Measurements from ENCODE around the gene MTR. TPM values are rescaled to one million over a fixed set of nuclear protein-coding genes. Genes with fewer than 3 reads are reported as not detected.

Gene MTR
- total and polyA plus RNA-seq, 9 donors: 14.0 to 30.6 (median 17.9) TPM

GRCh38 chr1:236768601-236769000, 26.5 kb upstream of the MTR start:
- Histone ChIP-seq H3K36me3 (ENCODE audit: control insufficient read depth, insufficient read depth, low read length) (peaks cover 3% of the 10 kb centered on the region), H3K4me3 (ENCODE audit: low read length) (no peak overlapping the region), H3K27me3 (ENCODE audit: control insufficient read depth, insufficient read depth, low read length) (no peaks in the 10 kb centered on the region), H3K4me1 (ENCODE audit: control insufficient read depth, insufficient read depth, low read length) (no peaks in the 10 kb centered on the region), H3K9me3 (replicated peaks; ENCODE audit: control insufficient read depth, low read depth, low read length) (no peaks in the 10 kb centered on the region), H3K27ac (ENCODE audit: low read length) (no peak overlapping the region)
- DNase-seq: no peak

- H3K9me3 ChIP-seq (replicated peaks; ENCODE audit: control insufficient read depth, low read depth, low read length): peaks cover 1% of the 10 kb centered on the region
- H3K36me3 ChIP-seq (ENCODE audit: control insufficient read depth, insufficient read depth, low read length): no peaks in the 10 kb centered on the region
- H3K4me3 ChIP-seq (ENCODE audit: low read length): no peak overlapping the region
- WGBS (ENCODE audit: insufficient coverage): 77% methylated on average over 2 of the region's 3 CpGs
- no peaks in the 10 kb centered on the region for H3K4me1 ChIP-seq (ENCODE audit: control insufficient read depth, insufficient read depth, low read length)
- no peak overlapping the region for H3K27ac ChIP-seq (ENCODE audit: low read length)
- H3K27me3 ChIP-seq (ENCODE audit: control insufficient read depth, insufficient read depth, low read length): no peaks in the 10 kb centered on the region
- no peak for DNase-seq
These were observed 21.2 kb upstream of the MTR start for GRCh38 chr1:236773919-236774318.

- Histone ChIP-seq H3K27ac (ENCODE audit: low read length) (no peak overlapping the region), H3K4me3 (ENCODE audit: low read length) (no peak overlapping the region), H3K36me3 (ENCODE audit: control insufficient read depth, insufficient read depth, low read length) (no peaks in the 10 kb centered on the region), H3K4me1 (ENCODE audit: control insufficient read depth, insufficient read depth, low read length) (no peaks in the 10 kb centered on the region), H3K9me3 (replicated peaks; ENCODE audit: control insufficient read depth, low read depth, low read length) (peaks cover 6% of the 10 kb centered on the region), H3K27me3 (ENCODE audit: control insufficient read depth, insufficient read depth, low read length) (no peaks in the 10 kb centered on the region)
- peak; percentile 28 for DNase-seq
- no CpG with 5 or more reads among the region's 3 CpGs for WGBS (ENCODE audit: insufficient coverage)
These were observed 20.2 kb upstream of the MTR start for GRCh38 chr1:236774926-236775325.

GRCh38 chr1:236779312-236779711, 15.8 kb upstream of the MTR start:
- Histone ChIP-seq H3K4me3 (ENCODE audit: low read length) (no peak overlapping the region), H3K27ac (ENCODE audit: low read length) (no peak overlapping the region), H3K27me3 (ENCODE audit: control insufficient read depth, insufficient read depth, low read length) (no peaks in the 10 kb centered on the region), H3K4me1 (ENCODE audit: control insufficient read depth, insufficient read depth, low read length) (no peaks in the 10 kb centered on the region), H3K9me3 (replicated peaks; ENCODE audit: control insufficient read depth, low read depth, low read length) (peaks cover 6% of the 10 kb centered on the region), H3K36me3 (ENCODE audit: control insufficient read depth, insufficient read depth, low read length) (no peaks in the 10 kb centered on the region)
- WGBS (ENCODE audit: insufficient coverage): no CpG with 5 or more reads among the region's 2 CpGs
- DNase-seq: no peak

GRCh38 chr1:236785477-236785876, 9.6 kb upstream of the MTR start:
- no peaks in the 10 kb centered on the region for H3K36me3 ChIP-seq (ENCODE audit: control insufficient read depth, insufficient read depth, low read length)
- H3K4me1 ChIP-seq (ENCODE audit: control insufficient read depth, insufficient read depth, low read length): no peaks in the 10 kb centered on the region
- no peak overlapping the region for H3K4me3 ChIP-seq (ENCODE audit: low read length)
- H3K27ac ChIP-seq (ENCODE audit: low read length): no peak overlapping the region
- WGBS (ENCODE audit: insufficient coverage): no CpG with 5 or more reads among the region's 2 CpGs
- DNase-seq: no peak
- no peaks in the 10 kb centered on the region for H3K9me3 ChIP-seq (replicated peaks; ENCODE audit: control insufficient read depth, low read depth, low read length)
- H3K27me3 ChIP-seq (ENCODE audit: control insufficient read depth, insufficient read depth, low read length): no peaks in the 10 kb centered on the region

GRCh38 chr1:236786453-236786852, 8.6 kb upstream of the MTR start:
- Histone ChIP-seq H3K36me3 (ENCODE audit: control insufficient read depth, insufficient read depth, low read length) (no peaks in the 10 kb centered on the region), H3K4me3 (ENCODE audit: low read length) (no peak overlapping the region), H3K4me1 (ENCODE audit: control insufficient read depth, insufficient read depth, low read length) (no peaks in the 10 kb centered on the region), H3K27ac (ENCODE audit: low read length) (no peak overlapping the region), H3K9me3 (replicated peaks; ENCODE audit: control insufficient read depth, low read depth, low read length) (no peaks in the 10 kb centered on the region), H3K27me3 (ENCODE audit: control insufficient read depth, insufficient read depth, low read length) (no peaks in the 10 kb centered on the region)
- no peak for DNase-seq
- WGBS (ENCODE audit: insufficient coverage): 93% methylated on average over 14 of the region's 16 CpGs

GRCh38 chr1:236794585-236795034, 482 bp upstream of the MTR start:
- Histone ChIP-seq H3K27me3 (ENCODE audit: control insufficient read depth, insufficient read depth, low read length) (no peaks in the 10 kb centered on the region), H3K27ac (ENCODE audit: low read length) (peak overlapping the region; percentile 79), H3K4me3 (ENCODE audit: low read length) (peak overlapping the region; percentile 91), H3K4me1 (ENCODE audit: control insufficient read depth, insufficient read depth, low read length) (no peaks in the 10 kb centered on the region), H3K36me3 (ENCODE audit: control insufficient read depth, insufficient read depth, low read length) (no peaks in the 10 kb centered on the region), H3K9me3 (replicated peaks; ENCODE audit: control insufficient read depth, low read depth, low read length) (no peaks in the 10 kb centered on the region)
- no peak for DNase-seq
- WGBS (ENCODE audit: insufficient coverage): 3% methylated on average over 4 of the region's 11 CpGs

GRCh38 chr1:236795757-236796667, 920 bp downstream of the MTR start:
- H3K27ac ChIP-seq (ENCODE audit: low read length): peak overlapping the region; percentile 91
- H3K9me3 ChIP-seq (replicated peaks; ENCODE audit: control insufficient read depth, low read depth, low read length): no peaks in the 10 kb centered on the region
- DNase-seq: peak; percentile 69
- H3K4me1 ChIP-seq (ENCODE audit: control insufficient read depth, insufficient read depth, low read length): no peaks in the 10 kb centered on the region
- WGBS (ENCODE audit: insufficient coverage): 2% methylated on average over 15 of the region's 41 CpGs
- no peaks in the 10 kb centered on the region for H3K36me3 ChIP-seq (ENCODE audit: control insufficient read depth, insufficient read depth, low read length)
- H3K4me3 ChIP-seq (ENCODE audit: low read length): peak overlapping the region; percentile 91
- no peaks in the 10 kb centered on the region for H3K27me3 ChIP-seq (ENCODE audit: control insufficient read depth, insufficient read depth, low read length)

GRCh38 chr1:236799001-236799400, 3.9 kb downstream of the MTR start:
- Histone ChIP-seq H3K27ac (ENCODE audit: low read length) (no peak overlapping the region), H3K9me3 (replicated peaks; ENCODE audit: control insufficient read depth, low read depth, low read length) (no peaks in the 10 kb centered on the region), H3K4me1 (ENCODE audit: control insufficient read depth, insufficient read depth, low read length) (no peaks in the 10 kb centered on the region), H3K36me3 (ENCODE audit: control insufficient read depth, insufficient read depth, low read length) (peaks cover 7% of the 10 kb centered on the region), H3K4me3 (ENCODE audit: low read length) (no peak overlapping the region), H3K27me3 (ENCODE audit: control insufficient read depth, insufficient read depth, low read length) (no peaks in the 10 kb centered on the region)
- WGBS (ENCODE audit: insufficient coverage): 88% methylated on average over 3 of the region's 5 CpGs
- no peak for DNase-seq

- H3K27ac ChIP-seq (ENCODE audit: low read length): no peak overlapping the region
- H3K36me3 ChIP-seq (ENCODE audit: control insufficient read depth, insufficient read depth, low read length): peaks cover 8% of the 10 kb centered on the region
- H3K9me3 ChIP-seq (replicated peaks; ENCODE audit: control insufficient read depth, low read depth, low read length): no peaks in the 10 kb centered on the region
- DNase-seq: no peak
- H3K4me3 ChIP-seq (ENCODE audit: low read length): no peak overlapping the region
- no peaks in the 10 kb centered on the region for H3K4me1 ChIP-seq (ENCODE audit: control insufficient read depth, insufficient read depth, low read length)
- H3K27me3 ChIP-seq (ENCODE audit: control insufficient read depth, insufficient read depth, low read length): no peaks in the 10 kb centered on the region
- 43% methylated on average over 2 of the region's 5 CpGs for WGBS (ENCODE audit: insufficient coverage)
These were observed 5.0 kb downstream of the MTR start for GRCh38 chr1:236800002-236800620.
